Measurements from ENCODE around the gene GRIN2A. TPM values are rescaled to one million over a fixed set of nuclear protein-coding genes. Genes with fewer than 3 reads are reported as not detected.

The GRIN2A gene
- total and polyA plus RNA-seq, 2 donors (not counting 3 experiments of a cell fraction or from before 2014, with no cell fraction given): not detected

DNA sequence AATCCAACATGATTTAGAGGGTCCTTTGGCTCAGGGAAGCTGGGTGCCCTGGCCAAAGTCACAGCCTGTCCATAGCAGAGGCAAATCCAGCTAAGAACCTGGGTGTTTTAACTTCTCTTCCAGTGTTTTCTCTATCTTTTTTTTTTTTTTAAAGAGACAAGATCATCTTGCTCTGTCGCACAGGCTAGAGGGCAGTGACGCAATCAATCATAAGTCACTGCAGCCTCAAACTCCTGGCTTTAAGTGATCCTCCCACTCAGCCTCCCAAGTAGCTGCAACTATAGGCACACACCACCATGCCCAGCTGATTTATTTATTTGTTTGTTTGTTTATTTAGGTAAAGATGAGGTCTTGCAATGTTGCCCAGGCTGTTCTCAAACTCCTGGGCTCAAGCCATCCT lies 14.8 kb upstream of the GRIN2A start:
- no TSS peak for BruUV-seq (replicated peaks)
- ChIA-PET CTCF (no interaction called here), POLR2A (no interaction called here)

More for the DNA sequence above, 14.8 kb upstream of the GRIN2A start:
- Histone ChIP-seq H3K9me3 (replicated peaks; ENCODE audit: control insufficient read depth, insufficient read depth, low read length) (no peaks in the 10 kb centered on the region), H3K9ac (replicated peaks; ENCODE audit: extremely low read depth, insufficient read depth, low read length) (no peak overlapping the region), H2AFZ (ENCODE audit: low read depth, low read length) (no peak overlapping the region), H3K9me1 (replicated peaks; ENCODE audit: control insufficient read depth, extremely low read depth, insufficient read depth, low read length) (no peaks in the 10 kb centered on the region), H3K79me2 (ENCODE audit: control insufficient read depth, insufficient read depth, low read length) (no peaks in the 10 kb centered on the region), H3K4me3 (replicated peaks in 1 of 3; ENCODE audit: insufficient read depth in 1 of 3, low read depth in 1 of 3, low read length in 3 of 3) (no peak overlapping the region), H3K4me1 (ENCODE audit: control insufficient read depth, extremely low read depth, insufficient read depth, low read length) (no peaks in the 10 kb centered on the region), H3K27ac (ENCODE audit: insufficient read depth, low read depth, low read length) (no peak overlapping the region), H3K4me2 (ENCODE audit: insufficient read depth, low read length) (no peak overlapping the region), H3K27me3 (ENCODE audit: control insufficient read depth in 2 of 2, insufficient read depth in 2 of 2, low read length in 2 of 2) (no peaks in the 10 kb centered on the region), H4K20me1 (replicated peaks; ENCODE audit: control insufficient read depth, extremely low read depth, insufficient read depth, low read length) (no peaks in the 10 kb centered on the region), H3K36me3 (ENCODE audit: control insufficient read depth in 2 of 2, extremely low read depth in 1 of 2, insufficient read depth in 2 of 2, low read length in 2 of 2) (no peaks in the 10 kb centered on the region)
- no peak for FAIRE-seq
- dilution Hi-C loops (cut with MboI; ENCODE audit: extremely low pct_ligation_motif_present, low sequenced_read_pairs): no loop called here
- TF ChIP-seq FOS (IDR thresholded peaks at IDR 0.05; ENCODE audit: borderline replicate concordance, insufficient read depth, low read length) (no peak), JUN (IDR thresholded peaks at IDR 0.05; ENCODE audit: borderline replicate concordance, insufficient read depth, insufficient read length, low read depth) (no peak), EZH2 (IDR thresholded peaks at IDR 0.05; ENCODE audit: borderline replicate concordance, low read depth, low read length, severe bottlenecking) (no peak), POLR2A (IDR thresholded peaks at IDR 0.05; ENCODE audit: low read depth, low read length) (no peak), POLR2AphosphoS5 (IDR thresholded peaks at IDR 0.05; ENCODE audit: insufficient read depth, low read depth, low read length) (no peak), MYC (IDR thresholded peaks at IDR 0.05; ENCODE audit: low read depth, low read length) (no peak)
- TF ChIP-seq, protein P1, sequence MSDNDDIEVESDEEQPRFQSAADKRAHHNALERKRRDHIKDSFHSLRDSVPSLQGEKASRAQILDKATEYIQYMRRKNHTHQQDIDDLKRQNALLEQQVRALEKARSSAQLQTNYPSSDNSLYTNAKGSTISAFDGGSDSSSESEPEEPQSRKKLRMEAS (IDR thresholded peaks at IDR 0.05; ENCODE audit: insufficient read depth, insufficient read length): no peak
- TF ChIP-seq, protein P2, sequence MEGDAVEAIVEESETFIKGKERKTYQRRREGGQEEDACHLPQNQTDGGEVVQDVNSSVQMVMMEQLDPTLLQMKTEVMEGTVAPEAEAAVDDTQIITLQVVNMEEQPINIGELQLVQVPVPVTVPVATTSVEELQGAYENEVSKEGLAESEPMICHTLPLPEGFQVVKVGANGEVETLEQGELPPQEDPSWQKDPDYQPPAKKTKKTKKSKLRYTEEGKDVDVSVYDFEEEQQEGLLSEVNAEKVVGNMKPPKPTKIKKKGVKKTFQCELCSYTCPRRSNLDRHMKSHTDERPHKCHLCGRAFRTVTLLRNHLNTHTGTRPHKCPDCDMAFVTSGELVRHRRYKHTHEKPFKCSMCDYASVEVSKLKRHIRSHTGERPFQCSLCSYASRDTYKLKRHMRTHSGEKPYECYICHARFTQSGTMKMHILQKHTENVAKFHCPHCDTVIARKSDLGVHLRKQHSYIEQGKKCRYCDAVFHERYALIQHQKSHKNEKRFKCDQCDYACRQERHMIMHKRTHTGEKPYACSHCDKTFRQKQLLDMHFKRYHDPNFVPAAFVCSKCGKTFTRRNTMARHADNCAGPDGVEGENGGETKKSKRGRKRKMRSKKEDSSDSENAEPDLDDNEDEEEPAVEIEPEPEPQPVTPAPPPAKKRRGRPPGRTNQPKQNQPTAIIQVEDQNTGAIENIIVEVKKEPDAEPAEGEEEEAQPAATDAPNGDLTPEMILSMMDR (IDR thresholded peaks at IDR 0.05; ENCODE audit: extremely low read depth in 1 of 2, insufficient read depth in 1 of 2, low read depth in 1 of 2, low read length in 2 of 2): no peak
- no peak for DNase-seq (ENCODE audit: low read depth, low spot score)
- intact Hi-C loops (cut with micrococcal nuclease): no loop called here
